AG04449 (cell line): ENCODE data around the gene FHAD1.

Source experiments
- CTCF ChIA-PET: fragments of 350-600 bp; formaldehyde crosslinking; extraction: SDS; loops from one replicate; lab custom pipeline; 2021; ENCODE audit warnings: antibody characterized with exemption; lab: Yijun Ruan, JAX
- POLR2A ChIA-PET: fragments of 400-600, 350-600 bp; formaldehyde crosslinking; extraction: SDS; loops from one replicate; lab custom pipeline; 2020; ENCODE audit warnings: antibody characterized with exemption, inconsistent platforms; lab: Yijun Ruan, JAX
- DNase-seq: peaks from one replicate; pipeline ENCODE4 v3.0.0-alpha.2; 2010; ENCODE audit warnings: low read depth, low spot score
- H3K4me3 ChIP-seq: 2 replicates; pipeline ENCODE4 v1.5.1; 2011; ENCODE audit warnings: low read depth, mild to moderate bottlenecking, control low read depth, low read length
- TF ChIP-seq, protein P1 (sequence below): IDR thresholded peaks from one replicate; pipeline ENCODE4 v1.5.1; 2011; ENCODE audit warnings: mild to moderate bottlenecking, moderate library complexity, low read length, control low read depth, inconsistent platforms; ENCODE audit not compliant: insufficient read depth; ENCODE audit errors: missing control alignments

FHAD1 gene

DNA sequence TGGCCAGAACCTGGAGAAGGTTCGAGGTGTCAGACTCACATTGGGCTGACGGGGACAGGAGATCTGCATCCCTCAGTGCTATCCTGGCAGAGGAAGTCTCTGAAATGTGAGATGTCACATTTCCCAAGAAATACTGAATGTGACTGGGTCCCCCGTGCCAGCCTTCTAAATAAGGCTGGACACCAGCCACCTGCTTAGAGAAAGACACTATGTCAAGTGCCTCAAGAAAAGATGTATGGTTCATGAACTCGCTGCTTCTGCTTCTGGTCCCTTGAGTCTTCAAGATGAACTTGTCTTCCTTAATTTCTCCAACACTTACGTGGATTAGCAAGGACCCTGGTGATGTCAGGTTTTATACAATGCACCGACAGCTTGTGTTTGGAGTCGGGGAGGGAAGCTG is 42.1 kb upstream of the FHAD1 start:
- no peak for DNase-seq
- TF ChIP-seq, protein P1, sequence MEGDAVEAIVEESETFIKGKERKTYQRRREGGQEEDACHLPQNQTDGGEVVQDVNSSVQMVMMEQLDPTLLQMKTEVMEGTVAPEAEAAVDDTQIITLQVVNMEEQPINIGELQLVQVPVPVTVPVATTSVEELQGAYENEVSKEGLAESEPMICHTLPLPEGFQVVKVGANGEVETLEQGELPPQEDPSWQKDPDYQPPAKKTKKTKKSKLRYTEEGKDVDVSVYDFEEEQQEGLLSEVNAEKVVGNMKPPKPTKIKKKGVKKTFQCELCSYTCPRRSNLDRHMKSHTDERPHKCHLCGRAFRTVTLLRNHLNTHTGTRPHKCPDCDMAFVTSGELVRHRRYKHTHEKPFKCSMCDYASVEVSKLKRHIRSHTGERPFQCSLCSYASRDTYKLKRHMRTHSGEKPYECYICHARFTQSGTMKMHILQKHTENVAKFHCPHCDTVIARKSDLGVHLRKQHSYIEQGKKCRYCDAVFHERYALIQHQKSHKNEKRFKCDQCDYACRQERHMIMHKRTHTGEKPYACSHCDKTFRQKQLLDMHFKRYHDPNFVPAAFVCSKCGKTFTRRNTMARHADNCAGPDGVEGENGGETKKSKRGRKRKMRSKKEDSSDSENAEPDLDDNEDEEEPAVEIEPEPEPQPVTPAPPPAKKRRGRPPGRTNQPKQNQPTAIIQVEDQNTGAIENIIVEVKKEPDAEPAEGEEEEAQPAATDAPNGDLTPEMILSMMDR: no peak
- ChIA-PET POLR2A (no interaction called here), CTCF (interaction anchor here (0.9 kb wide), 1 partner anchor 99 kb away, joined by 3 read pairs; no protein-coding TSS in a partner anchor)
- no peak overlapping the region for H3K4me3 ChIP-seq

DNA sequence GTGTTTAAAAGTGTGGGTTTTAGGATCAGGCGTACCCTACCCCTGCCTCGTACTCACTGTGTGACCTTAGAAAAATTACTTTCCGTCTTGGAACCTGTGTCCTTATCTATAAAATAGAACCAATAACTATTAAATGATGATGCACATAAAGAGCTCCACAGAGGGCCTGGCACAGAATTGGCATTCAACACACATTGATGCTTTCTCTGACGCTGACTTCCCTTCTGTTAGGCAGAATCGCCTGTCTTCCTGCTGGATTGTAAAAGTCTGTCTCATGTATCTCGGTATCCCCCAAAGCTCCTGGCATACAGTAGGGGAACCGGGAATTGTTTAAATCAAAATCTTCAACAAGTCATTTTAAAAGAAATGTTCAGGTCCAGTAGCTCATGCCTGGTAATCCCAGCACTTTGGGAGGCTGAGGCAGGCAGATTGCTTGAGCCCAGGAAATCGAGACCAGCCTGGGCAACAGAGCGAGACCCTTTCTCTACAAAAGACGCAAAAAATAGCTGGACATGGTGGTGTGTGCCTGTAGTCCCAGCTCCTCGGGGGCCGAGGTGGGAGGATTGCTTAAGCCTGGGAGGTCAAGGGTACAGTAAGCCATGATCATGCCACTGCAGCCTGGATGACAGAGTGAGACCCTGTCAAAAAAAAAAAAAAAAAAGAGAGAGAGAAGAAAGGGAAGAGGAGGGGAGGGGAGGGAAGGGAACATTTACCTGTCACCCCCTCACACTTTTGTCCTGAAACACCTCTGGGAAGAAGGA is 41.3 kb upstream of the FHAD1 start:
- no peak for DNase-seq
- TF ChIP-seq, protein P1: no peak
- ChIA-PET CTCF (interaction anchor here (0.9 kb wide), 1 partner anchor 98 kb away, joined by 3 read pairs; no protein-coding TSS in a partner anchor), POLR2A (interaction anchor here (0.6 kb wide), 1 partner anchor 85 kb away, joined by 4 read pairs; no protein-coding TSS in a partner anchor)
- no peak overlapping the region for H3K4me3 ChIP-seq

DNA sequence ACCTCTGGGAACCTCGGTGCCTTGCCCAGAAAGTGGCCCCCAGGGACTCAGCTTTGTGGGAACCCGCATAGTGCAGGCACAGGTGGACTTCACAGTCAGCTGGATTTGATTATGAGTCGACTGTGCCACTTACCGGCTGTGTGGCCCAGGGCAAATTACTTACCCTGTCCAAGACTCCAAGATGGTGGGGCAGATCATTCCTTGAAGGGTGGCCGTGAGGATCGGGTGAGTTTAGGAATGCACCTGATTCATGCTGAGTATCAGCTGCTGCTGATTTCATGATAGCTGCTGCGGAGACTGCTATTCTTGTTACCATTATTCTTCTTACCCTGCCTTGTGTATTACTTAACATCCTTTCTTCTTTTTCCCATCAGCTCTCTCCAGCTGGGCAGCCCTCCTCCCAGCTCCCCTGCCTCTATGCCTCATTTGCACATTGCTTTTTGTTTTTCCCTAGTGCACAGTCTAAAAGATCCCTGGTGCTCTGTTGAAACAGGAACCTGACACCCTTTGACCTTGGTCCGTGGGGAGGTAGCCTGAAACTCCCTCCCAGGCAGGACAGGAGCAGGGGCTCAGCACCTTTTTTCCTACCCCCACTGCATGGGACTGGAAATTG is 40.5 kb upstream of the FHAD1 start:
- ChIA-PET CTCF (no interaction called here), POLR2A (no interaction called here)
- TF ChIP-seq, protein P1: no peak
- H3K4me3 ChIP-seq: no peak overlapping the region
- DNase-seq: no peak

GRCh38 chr1:15207031-15207828 is 39.8 kb upstream of the FHAD1 start:
- TF ChIP-seq, protein P1: no peak
- H3K4me3 ChIP-seq: no peak overlapping the region

DNA sequence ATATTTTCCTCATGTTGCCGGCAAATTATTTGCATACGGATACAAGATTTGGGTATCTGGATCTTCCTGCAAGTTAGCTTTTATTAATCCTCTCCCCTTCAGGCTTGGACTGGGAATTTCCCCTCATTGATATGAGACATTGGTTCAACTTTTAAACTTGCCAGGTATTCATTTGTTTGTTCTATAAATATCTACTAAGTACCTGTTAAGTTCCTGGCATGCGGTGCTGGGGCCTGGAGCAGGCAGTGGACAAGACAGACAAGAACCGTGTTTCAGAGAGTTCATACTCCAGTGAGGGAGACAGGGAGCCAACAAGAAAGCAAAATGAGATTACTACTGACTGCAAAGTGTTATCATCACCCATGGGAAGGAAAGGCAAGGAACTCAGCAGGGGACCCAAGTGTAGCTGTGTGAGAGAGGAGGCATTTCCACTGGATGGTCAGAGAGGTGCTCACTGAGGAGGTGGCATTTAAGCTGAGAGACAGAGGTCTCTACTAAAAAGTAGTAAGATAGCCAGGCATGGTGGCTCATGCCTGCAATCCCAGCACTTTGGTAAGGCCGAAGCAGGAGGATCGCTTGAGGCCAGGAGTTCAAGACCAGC is 39.1 kb upstream of the FHAD1 start:
- no peak for DNase-seq
- H3K4me3 ChIP-seq: no peak overlapping the region
- TF ChIP-seq, protein P1: no peak
- ChIA-PET POLR2A (no interaction called here), CTCF (interaction anchor here (2.2 kb wide), 1 partner anchor 79 kb away, joined by 7 read pairs; no protein-coding TSS in a partner anchor)

More at GRCh38 chr1:15207031-15207828, 39.8 kb upstream of the FHAD1 start:
- DNase-seq: no peak
- ChIA-PET POLR2A (no interaction called here), CTCF (no interaction called here)
